ENCODE measurements around the gene KRT81. TPM values are rescaled to one million over a fixed set of nuclear protein-coding genes. Genes with fewer than 3 reads are reported as not detected.
"Not testable (repeated sequence)": the region's sequence is repeated elsewhere in the genome, so short reads cannot be mapped to it uniquely, and the experiment has no call there.

Gene KRT81
- total RNA-seq, 2 donors from 2014 or later = 1.7 TPM; not detected in 1

DNA sequence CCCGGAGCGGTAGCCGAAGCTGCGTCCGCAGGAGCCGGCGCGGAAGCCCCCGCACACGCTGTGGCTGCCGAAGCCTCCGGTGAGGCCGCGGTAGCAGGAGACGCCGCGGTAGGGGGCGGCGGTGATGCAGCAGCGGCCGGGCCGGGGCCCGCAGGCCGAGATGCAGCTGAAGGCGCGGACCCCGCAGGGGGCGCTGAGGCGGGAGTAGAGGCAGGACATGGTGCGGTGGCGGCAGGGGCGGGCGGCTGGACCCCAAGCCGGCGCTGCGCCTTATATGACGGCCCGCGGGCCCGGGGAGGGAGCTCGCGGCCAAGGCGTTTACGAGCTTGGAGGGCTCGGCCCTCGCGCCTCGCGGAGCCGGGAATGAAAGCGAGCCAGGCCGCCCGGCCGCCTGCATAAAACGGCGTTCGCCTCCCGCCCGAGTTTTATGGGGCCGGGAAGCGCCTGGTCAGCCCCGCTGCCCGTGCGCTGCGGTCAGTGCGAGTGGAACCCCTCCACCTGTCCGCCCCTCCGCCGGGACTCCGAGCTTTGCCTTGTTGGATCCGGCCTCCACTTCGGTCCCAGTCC lies 32.9 kb downstream of the KRT81 start:
- H3K4me1 ChIP-seq (replicated peaks) = no peaks in the 10 kb centered on the region
- H3K27ac ChIP-seq = no peak overlapping the region
- H3K27me3 ChIP-seq (replicated peaks; ENCODE audit: insufficient read depth) = peaks cover 1% of the 10 kb centered on the region
- no peak for DNase-seq (ENCODE audit: low spot score)
- intact Hi-C loops (cut with DNase I) = no loop called here
- no peak overlapping the region for H3K4me3 ChIP-seq
- no peaks in the 10 kb centered on the region for H3K36me3 ChIP-seq
- 23% methylated on average over 57 of the region's 72 CpGs for WGBS
- no peaks in the 10 kb centered on the region for H3K9me3 ChIP-seq
- TF ChIP-seq POLR2AphosphoS5 (IDR thresholded peaks at IDR 0.05) (no peak), POLR2A (IDR thresholded peaks at IDR 0.05) (no peak)
- TF ChIP-seq, protein P1, sequence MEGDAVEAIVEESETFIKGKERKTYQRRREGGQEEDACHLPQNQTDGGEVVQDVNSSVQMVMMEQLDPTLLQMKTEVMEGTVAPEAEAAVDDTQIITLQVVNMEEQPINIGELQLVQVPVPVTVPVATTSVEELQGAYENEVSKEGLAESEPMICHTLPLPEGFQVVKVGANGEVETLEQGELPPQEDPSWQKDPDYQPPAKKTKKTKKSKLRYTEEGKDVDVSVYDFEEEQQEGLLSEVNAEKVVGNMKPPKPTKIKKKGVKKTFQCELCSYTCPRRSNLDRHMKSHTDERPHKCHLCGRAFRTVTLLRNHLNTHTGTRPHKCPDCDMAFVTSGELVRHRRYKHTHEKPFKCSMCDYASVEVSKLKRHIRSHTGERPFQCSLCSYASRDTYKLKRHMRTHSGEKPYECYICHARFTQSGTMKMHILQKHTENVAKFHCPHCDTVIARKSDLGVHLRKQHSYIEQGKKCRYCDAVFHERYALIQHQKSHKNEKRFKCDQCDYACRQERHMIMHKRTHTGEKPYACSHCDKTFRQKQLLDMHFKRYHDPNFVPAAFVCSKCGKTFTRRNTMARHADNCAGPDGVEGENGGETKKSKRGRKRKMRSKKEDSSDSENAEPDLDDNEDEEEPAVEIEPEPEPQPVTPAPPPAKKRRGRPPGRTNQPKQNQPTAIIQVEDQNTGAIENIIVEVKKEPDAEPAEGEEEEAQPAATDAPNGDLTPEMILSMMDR (IDR thresholded peaks at IDR 0.05) = no peak

DNA sequence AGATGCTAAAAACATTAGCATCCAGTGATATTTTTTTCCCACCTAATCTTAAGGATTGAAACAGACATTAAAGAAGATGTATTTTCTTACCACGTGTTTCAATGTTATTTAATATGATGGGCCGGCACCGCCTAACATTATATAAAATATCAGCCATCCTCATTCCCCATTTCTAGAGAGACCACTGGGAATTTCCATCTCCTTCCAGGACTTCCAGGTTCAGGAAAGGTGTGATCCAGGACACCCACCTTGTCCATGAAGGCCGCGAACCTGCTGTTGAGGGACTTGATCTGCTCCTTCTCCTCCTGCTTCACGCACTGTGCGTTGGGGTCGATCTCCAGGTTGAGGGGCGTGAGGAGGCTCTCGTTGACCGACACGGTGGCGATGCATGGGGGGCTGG lies 33.4 kb downstream of the KRT81 start:
- H3K36me3 ChIP-seq; H3K9me3 ChIP-seq; H3K4me1 ChIP-seq (replicated peaks); DNase-seq (ENCODE audit: low spot score); H3K27ac ChIP-seq; H3K4me3 ChIP-seq; intact Hi-C loops (cut with DNase I); H3K27me3 ChIP-seq (replicated peaks; ENCODE audit: insufficient read depth): not testable (repeated sequence)
- WGBS = 89% methylated on average over 9 of the region's 13 CpGs

DNA sequence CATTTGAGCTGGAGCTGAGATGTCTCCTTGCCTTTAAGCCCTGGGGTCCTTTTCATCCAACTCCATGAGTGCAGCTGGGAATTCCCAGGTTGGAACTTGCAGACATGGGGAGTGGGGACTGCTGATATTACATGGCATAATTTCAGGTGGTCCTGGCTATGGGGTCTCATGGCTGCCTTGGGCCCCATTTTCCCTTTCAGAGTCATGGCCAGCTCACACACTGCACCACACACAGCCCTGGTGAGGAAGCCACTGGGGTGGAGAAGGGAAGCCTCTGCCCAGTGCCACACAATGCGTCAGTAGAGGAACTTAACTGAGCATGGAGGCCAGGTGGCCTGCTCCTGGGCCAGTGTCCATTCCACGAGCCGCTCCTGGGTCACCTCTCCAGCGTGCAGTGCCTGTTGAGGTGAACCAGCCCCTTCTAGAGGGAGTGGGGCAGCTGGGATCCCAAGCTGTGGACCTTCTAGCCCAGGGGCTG lies 34.2 kb downstream of the KRT81 start:
- no peak overlapping the region for H3K27ac ChIP-seq
- peaks cover 1% of the 10 kb centered on the region for H3K27me3 ChIP-seq (replicated peaks; ENCODE audit: insufficient read depth)
- no peak overlapping the region for H3K4me3 ChIP-seq
- no peak for DNase-seq (ENCODE audit: low spot score)
- no peaks in the 10 kb centered on the region for H3K36me3 ChIP-seq
- H3K4me1 ChIP-seq (replicated peaks) = no peaks in the 10 kb centered on the region
- H3K9me3 ChIP-seq = no peaks in the 10 kb centered on the region
- TF ChIP-seq POLR2A (IDR thresholded peaks at IDR 0.05) = no peak
- TF ChIP-seq, protein P1 (IDR thresholded peaks at IDR 0.05) = no peak
- TF ChIP-seq POLR2AphosphoS5 (IDR thresholded peaks at IDR 0.05) = no peak
- WGBS = 95% methylated on average over 4 of the region's 4 CpGs
- intact Hi-C loops (cut with DNase I) = no loop called here

DNA sequence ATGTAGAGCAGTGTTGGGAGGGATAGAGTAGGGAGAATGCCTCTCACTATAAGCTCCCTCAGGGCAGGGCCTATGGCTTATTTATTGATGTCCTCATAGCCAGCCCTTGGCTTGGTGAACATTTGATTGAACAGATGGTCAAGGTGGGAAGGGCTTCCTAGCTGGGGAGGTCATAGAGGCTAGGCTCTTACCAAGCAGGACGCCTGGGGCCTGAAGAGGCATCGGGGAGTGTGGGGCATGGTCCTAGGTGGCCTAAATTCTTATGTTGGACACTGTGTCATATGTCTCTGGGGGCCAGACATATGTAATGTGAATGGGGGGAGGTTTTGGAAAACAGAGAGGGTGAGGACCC lies 34.8 kb downstream of the KRT81 start:
- TF ChIP-seq POLR2A (IDR thresholded peaks at IDR 0.05) (no peak), POLR2AphosphoS5 (IDR thresholded peaks at IDR 0.05) (no peak)
- TF ChIP-seq, protein P1 (IDR thresholded peaks at IDR 0.05) = no peak
- Histone ChIP-seq H3K4me1 (replicated peaks) (no peaks in the 10 kb centered on the region), H3K27me3 (replicated peaks; ENCODE audit: insufficient read depth) (peaks cover 1% of the 10 kb centered on the region), H3K9me3 (no peaks in the 10 kb centered on the region), H3K36me3 (no peaks in the 10 kb centered on the region), H3K4me3 (no peak overlapping the region), H3K27ac (no peak overlapping the region)
- DNase-seq (ENCODE audit: low spot score) = no peak
- 75% methylated on average over 2 of the region's 2 CpGs for WGBS
- intact Hi-C loops (cut with DNase I) = no loop called here

DNA sequence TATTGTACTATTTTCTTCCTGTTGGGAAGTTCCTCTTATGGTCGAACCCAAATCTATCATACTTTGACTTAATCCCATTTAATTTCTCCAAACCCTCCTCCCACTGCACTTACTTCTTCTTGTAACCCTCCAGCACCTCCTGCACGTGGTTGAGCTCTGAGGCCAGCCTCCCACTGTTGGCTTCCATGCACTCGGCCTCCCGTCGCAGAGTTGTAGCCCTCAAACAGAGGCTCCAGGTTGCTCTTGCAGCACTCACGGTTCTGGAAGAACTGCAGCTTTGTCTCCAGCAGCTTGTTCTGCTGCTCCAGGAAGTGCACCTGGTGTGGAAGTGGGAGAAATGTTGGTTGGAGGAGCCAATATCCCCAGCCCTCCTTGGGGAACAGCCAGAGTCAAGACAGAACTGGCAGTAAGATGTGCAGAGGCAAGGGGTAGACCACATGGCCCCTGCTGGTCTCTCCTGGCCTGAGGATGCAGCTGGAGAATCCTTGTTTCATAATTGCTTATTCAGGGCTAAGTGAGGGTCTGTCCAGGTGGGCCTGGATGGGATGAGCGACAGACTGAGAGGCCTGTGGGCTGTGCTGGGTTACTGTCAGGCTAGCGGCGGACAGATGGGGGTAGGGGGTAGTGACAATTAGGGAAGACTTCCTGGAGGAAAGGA lies 35.3 kb downstream of the KRT81 start:
- TF ChIP-seq POLR2AphosphoS5 (IDR thresholded peaks at IDR 0.05) = no peak
- TF ChIP-seq POLR2A (IDR thresholded peaks at IDR 0.05) = no peak
- TF ChIP-seq, protein P1 (IDR thresholded peaks at IDR 0.05) = no peak
- no peaks in the 10 kb centered on the region for H3K9me3 ChIP-seq
- H3K4me1 ChIP-seq (replicated peaks) = no peaks in the 10 kb centered on the region
- intact Hi-C loops (cut with DNase I) = no loop called here
- no peak overlapping the region for H3K4me3 ChIP-seq
- H3K27ac ChIP-seq = no peak overlapping the region
- WGBS = 79% methylated on average over 9 of the region's 9 CpGs
- H3K36me3 ChIP-seq = no peaks in the 10 kb centered on the region
- H3K27me3 ChIP-seq (replicated peaks; ENCODE audit: insufficient read depth) = peaks cover 1% of the 10 kb centered on the region
- no peak for DNase-seq (ENCODE audit: low spot score)

All from prostate gland (tissue), 2 donors.